Fibroblast of pulmonary artery (primary cell): ENCODE measurements around the gene PLA2G2D.
A peak's percentile ranks its signal among the peaks of the same experiment; 100 is the strongest.

Experiments
- DNase-seq: peaks from one replicate; pipeline ENCODE4 v3.0.0-alpha.2; 2010; ENCODE audit warnings: low read depth
- H3K4me3 ChIP-seq: replicated peaks from 2 replicates; pipeline ENCODE4 v1.5.1; 2011; ENCODE audit warnings: low read depth, mild to moderate bottlenecking, control low read depth, low read length, moderate library complexity
- CTCF ChIP-seq: IDR thresholded peaks from 2 replicates; pipeline ENCODE4 v1.5.1; 2011; ENCODE audit warnings: mild to moderate bottlenecking, control low read depth, low read length, inconsistent platforms; ENCODE audit errors: missing control alignments

PLA2G2D gene

GRCh38 chr1:20125100-20125499 is 5.8 kb upstream of the PLA2G2D start:
- H3K4me3 ChIP-seq = no peak overlapping the region

GRCh38 chr1:20124456-20125057 is 5.2 kb upstream of the PLA2G2D start:
- no peak for TF ChIP-seq CTCF
- no peak overlapping the region for H3K4me3 ChIP-seq
- peak; percentile 88 for DNase-seq

More at GRCh38 chr1:20125100-20125499, 5.8 kb upstream of the PLA2G2D start:
- TF ChIP-seq CTCF = no peak
- DNase-seq = no peak

GRCh38 chr1:20123722-20124455 is 4.6 kb upstream of the PLA2G2D start:
- TF ChIP-seq CTCF = no peak
- H3K4me3 ChIP-seq = no peak overlapping the region
- DNase-seq = peak; percentile 25

GRCh38 chr1:20120796-20121195 is 1.5 kb upstream of the PLA2G2D start:
- DNase-seq = no peak
- no peak for TF ChIP-seq CTCF
- no peak overlapping the region for H3K4me3 ChIP-seq

GRCh38 chr1:20117236-20117635 is 2.1 kb downstream of the PLA2G2D start:
- no peak overlapping the region for H3K4me3 ChIP-seq
- TF ChIP-seq CTCF = no peak
- DNase-seq = no peak

- TF ChIP-seq CTCF = no peak
- DNase-seq = no peak
- no peak overlapping the region for H3K4me3 ChIP-seq
Observed at GRCh38 chr1:20115916-20116315, 3.4 kb downstream of the PLA2G2D start.

GRCh38 chr1:20115479-20115878 is 3.9 kb downstream of the PLA2G2D start:
- H3K4me3 ChIP-seq = no peak overlapping the region
- no peak for DNase-seq
- TF ChIP-seq CTCF = no peak
